Neural cell (in vitro differentiated cells): Measurements from ENCODE around the gene ZBTB7A. TPM values are rescaled to one million over a fixed set of nuclear protein-coding genes. Genes with fewer than 3 reads are reported as not detected.

Source experiments
- H2AFZ ChIP-seq: fragments of 200-600, 300-800 bp; sonication (generic), shearing (Covaris generic); 2 replicates; pipeline ENCODE4 v1.6.0; 2014; ENCODE audit warnings: low read depth, mild to moderate bottlenecking, antibody characterized with exemption, low read length, moderate library complexity
- H3F3A ChIP-seq: fragments of 200-600 bp; shearing (Covaris generic); 2 replicates; pipeline ENCODE4 v1.6.1; 2016; ENCODE audit warnings: mild to moderate bottlenecking, moderate library complexity, mixed read lengths, antibody characterized with exemption, low read length; ENCODE audit not compliant: insufficient read depth, poor library complexity, severe bottlenecking
- H3K27ac ChIP-seq: fragments of 200-600, 300-800 bp; sonication (generic), shearing (Covaris generic); 2 replicates; pipeline ENCODE4 v1.5.1; 2014; ENCODE audit warnings: mild to moderate bottlenecking, low read length, moderate library complexity
- H3K27me3 ChIP-seq: fragments of 300-800, 200-600 bp; sonication (generic), shearing (Covaris generic); 2 replicates; pipeline ENCODE4 v1.6.0; 2014; ENCODE audit warnings: mild to moderate bottlenecking, low read depth, low read length, moderate library complexity; ENCODE audit not compliant: insufficient read depth
- H3K36me3 ChIP-seq: fragments of 300-800, 200-600 bp; sonication (generic), shearing (Covaris generic); 2 replicates; pipeline ENCODE4 v1.5.1; 2014; ENCODE audit warnings: mild to moderate bottlenecking, antibody characterized with exemption, low read length, moderate library complexity; ENCODE audit not compliant: insufficient read depth
- H3K4me2 ChIP-seq: fragments of 300-800, 200-600 bp; sonication (generic), shearing (Covaris generic); 2 replicates; pipeline ENCODE4 v1.6.0; 2014; ENCODE audit warnings: mild to moderate bottlenecking, low read length
- H3K4me3 ChIP-seq: fragments of 300-800, 200-600 bp; sonication (generic), shearing (Covaris generic); 2 replicates; pipeline ENCODE4 v1.5.1; 2014; ENCODE audit warnings: mild to moderate bottlenecking, low read length, moderate library complexity
- H3K79me2 ChIP-seq: fragments of 200-600 bp; shearing (Covaris generic); replicated peaks from 2 replicates; pipeline ENCODE4 v1.6.0; 2014; ENCODE audit warnings: mild to moderate bottlenecking, low read length, moderate library complexity; ENCODE audit not compliant: insufficient read depth
- H3K9ac ChIP-seq: fragments of 300-800, 200-600 bp; sonication (generic), shearing (Covaris generic); 2 replicates; pipeline ENCODE4 v1.6.1; 2016; ENCODE audit warnings: mild to moderate bottlenecking, low read length, mixed read lengths
- H3K9me2 ChIP-seq: fragments of 200-600 bp; shearing (Covaris generic); 2 replicates; pipeline ENCODE4 v1.6.1; 2016; ENCODE audit warnings: mild to moderate bottlenecking, low read length, mixed read lengths; ENCODE audit not compliant: insufficient read depth
- H3K9me3 ChIP-seq: fragments of 200-600, 300-800 bp; sonication (generic), shearing (Covaris generic); 2 replicates; pipeline ENCODE4 v1.6.1; 2016; ENCODE audit warnings: mild to moderate bottlenecking, mixed run types, low read length, moderate library complexity, mixed read lengths
- H4K20me1 ChIP-seq: fragments of 200-600 bp; shearing (Covaris generic); 2 replicates; pipeline ENCODE4 v1.6.1; 2016; ENCODE audit warnings: mild to moderate bottlenecking, mixed run types; ENCODE audit not compliant: insufficient read depth
- EP300 ChIP-seq: fragments of 450-650 bp; conservative IDR thresholded peaks from 2 replicates; pipeline ENCODE4 v1.6.1; 2014; ENCODE audit warnings: antibody characterized with exemption, mild to moderate bottlenecking, moderate library complexity; ENCODE audit not compliant: poor library complexity, severe bottlenecking
- EZH2 ChIP-seq: fragments of 200-600, 300-800 bp; shearing (Covaris generic), sonication (generic); IDR thresholded peaks from 2 replicates; pipeline ENCODE4 v1.6.1; 2014; ENCODE audit warnings: antibody characterized with exemption, low read length, borderline replicate concordance, mild to moderate bottlenecking; ENCODE audit not compliant: insufficient read depth, poor library complexity, severe bottlenecking
- MXI1 ChIP-seq: fragments of 450-650 bp; conservative IDR thresholded peaks from 2 replicates; pipeline ENCODE4 v1.6.1; 2014; ENCODE audit warnings: antibody characterized with exemption, mild to moderate bottlenecking; ENCODE audit not compliant: poor library complexity, severe bottlenecking
- POLR2AphosphoS5 ChIP-seq: IDR thresholded peaks from 2 replicates; pipeline ENCODE4 v1.6.1; 2012
- RAD21 ChIP-seq: fragments of 450-650 bp; conservative IDR thresholded peaks from 2 replicates; pipeline ENCODE4 v1.6.1; 2014; ENCODE audit warnings: antibody characterized with exemption, mild to moderate bottlenecking, moderate library complexity
- SMC3 ChIP-seq: fragments of 450-650 bp; conservative IDR thresholded peaks from 2 replicates; pipeline ENCODE4 v1.6.1; 2014; ENCODE audit warnings: antibody characterized with exemption, mild to moderate bottlenecking, moderate library complexity; ENCODE audit not compliant: poor library complexity
- TAF1 ChIP-seq: IDR thresholded peaks from 2 replicates; pipeline ENCODE4 v1.6.1; 2012; ENCODE audit warnings: low read depth
- polyA plus RNA-seq: library from polyadenylated mRNA; depleted of rRNA; stranded (reverse); fragments of >200 nt; gene quantifications from 2 replicates; pipeline ENCODE4 v1.2.3, GENCODE V29; 2014
- TF ChIP-seq, protein P1 (sequence below): IDR thresholded peaks from 2 replicates; pipeline ENCODE4 v1.6.1; 2012; ENCODE audit warnings: borderline replicate concordance
- TF ChIP-seq, protein P2 (sequence below): fragments of 450-650 bp; IDR thresholded peaks from 2 replicates; pipeline ENCODE4 v1.5.1; 2014; ENCODE audit warnings: antibody characterized with exemption, mild to moderate bottlenecking, moderate library complexity; ENCODE audit not compliant: poor library complexity, severe bottlenecking

Gene ZBTB7A
- polyA plus RNA-seq, 1 donor from 2014 or later: 1.7 TPM

DNA sequence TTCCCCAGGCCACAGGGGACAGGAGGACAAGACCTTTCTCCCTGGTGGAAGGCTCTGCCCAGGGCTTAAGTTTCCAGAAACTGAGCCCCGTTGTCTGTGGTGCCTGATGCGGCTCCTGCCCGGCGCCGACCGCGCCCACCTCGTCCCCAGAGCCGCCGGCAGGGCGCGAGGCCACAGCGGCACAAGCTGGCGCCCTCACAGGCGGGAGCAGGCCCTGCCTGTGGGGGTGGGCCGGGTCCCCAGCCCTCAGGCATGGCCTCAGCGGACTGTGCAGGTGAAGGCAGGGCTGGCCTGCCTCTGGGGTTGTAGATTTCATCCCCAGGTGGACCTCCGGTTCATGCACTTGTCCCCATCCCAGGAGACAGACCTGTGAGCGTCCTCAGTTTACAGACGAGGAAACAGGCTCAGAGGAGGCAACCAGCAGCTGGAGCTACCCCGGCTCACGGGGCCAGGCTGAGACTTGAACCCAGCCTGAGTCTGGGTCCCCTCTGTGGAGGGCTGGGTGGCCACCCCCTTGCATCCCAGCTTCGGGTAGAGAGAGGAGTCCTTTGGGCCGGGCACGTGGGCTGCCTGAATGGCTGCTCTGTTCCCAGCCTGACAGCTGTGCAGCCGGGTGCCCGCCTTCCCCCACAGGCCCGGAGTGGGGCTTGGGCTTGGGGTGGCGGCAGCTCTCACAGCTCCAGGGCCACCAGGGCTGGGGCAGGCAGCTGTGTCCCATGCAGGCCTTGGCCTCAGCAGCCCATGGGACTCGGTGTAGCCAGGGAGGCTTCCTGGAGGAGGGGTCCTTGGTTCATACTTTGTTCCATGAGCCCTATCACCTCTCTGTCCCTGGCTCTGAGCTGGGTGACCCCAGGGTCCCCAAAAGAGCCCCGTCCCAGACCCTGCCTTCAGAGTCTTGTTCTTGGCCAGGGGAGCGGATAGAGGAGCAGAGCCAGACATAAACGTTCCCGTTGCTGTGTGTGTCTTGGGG is 32.4 kb downstream of the ZBTB7A start:
- no peaks in the 10 kb centered on the region for H3K79me2 ChIP-seq
- H2AFZ ChIP-seq: no peak overlapping the region
- no peaks in the 10 kb centered on the region for H3F3A ChIP-seq
- H3K4me2 ChIP-seq: no peak overlapping the region
- no peaks in the 10 kb centered on the region for H4K20me1 ChIP-seq
- H3K9me2 ChIP-seq: no peaks in the 10 kb centered on the region
- no peak overlapping the region for H3K9ac ChIP-seq
- H3K27me3 ChIP-seq: no peaks in the 10 kb centered on the region
- no peaks in the 10 kb centered on the region for H3K9me3 ChIP-seq
- no peak overlapping the region for H3K4me3 ChIP-seq
- TF ChIP-seq MXI1 (no peak), SMC3 (no peak), RAD21 (no peak), EZH2 (no peak), POLR2AphosphoS5 (no peak), TAF1 (no peak), EP300 (no peak)
- TF ChIP-seq, protein P1, sequence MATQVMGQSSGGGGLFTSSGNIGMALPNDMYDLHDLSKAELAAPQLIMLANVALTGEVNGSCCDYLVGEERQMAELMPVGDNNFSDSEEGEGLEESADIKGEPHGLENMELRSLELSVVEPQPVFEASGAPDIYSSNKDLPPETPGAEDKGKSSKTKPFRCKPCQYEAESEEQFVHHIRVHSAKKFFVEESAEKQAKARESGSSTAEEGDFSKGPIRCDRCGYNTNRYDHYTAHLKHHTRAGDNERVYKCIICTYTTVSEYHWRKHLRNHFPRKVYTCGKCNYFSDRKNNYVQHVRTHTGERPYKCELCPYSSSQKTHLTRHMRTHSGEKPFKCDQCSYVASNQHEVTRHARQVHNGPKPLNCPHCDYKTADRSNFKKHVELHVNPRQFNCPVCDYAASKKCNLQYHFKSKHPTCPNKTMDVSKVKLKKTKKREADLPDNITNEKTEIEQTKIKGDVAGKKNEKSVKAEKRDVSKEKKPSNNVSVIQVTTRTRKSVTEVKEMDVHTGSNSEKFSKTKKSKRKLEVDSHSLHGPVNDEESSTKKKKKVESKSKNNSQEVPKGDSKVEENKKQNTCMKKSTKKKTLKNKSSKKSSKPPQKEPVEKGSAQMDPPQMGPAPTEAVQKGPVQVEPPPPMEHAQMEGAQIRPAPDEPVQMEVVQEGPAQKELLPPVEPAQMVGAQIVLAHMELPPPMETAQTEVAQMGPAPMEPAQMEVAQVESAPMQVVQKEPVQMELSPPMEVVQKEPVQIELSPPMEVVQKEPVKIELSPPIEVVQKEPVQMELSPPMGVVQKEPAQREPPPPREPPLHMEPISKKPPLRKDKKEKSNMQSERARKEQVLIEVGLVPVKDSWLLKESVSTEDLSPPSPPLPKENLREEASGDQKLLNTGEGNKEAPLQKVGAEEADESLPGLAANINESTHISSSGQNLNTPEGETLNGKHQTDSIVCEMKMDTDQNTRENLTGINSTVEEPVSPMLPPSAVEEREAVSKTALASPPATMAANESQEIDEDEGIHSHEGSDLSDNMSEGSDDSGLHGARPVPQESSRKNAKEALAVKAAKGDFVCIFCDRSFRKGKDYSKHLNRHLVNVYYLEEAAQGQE: no peak
- TF ChIP-seq, protein P2, sequence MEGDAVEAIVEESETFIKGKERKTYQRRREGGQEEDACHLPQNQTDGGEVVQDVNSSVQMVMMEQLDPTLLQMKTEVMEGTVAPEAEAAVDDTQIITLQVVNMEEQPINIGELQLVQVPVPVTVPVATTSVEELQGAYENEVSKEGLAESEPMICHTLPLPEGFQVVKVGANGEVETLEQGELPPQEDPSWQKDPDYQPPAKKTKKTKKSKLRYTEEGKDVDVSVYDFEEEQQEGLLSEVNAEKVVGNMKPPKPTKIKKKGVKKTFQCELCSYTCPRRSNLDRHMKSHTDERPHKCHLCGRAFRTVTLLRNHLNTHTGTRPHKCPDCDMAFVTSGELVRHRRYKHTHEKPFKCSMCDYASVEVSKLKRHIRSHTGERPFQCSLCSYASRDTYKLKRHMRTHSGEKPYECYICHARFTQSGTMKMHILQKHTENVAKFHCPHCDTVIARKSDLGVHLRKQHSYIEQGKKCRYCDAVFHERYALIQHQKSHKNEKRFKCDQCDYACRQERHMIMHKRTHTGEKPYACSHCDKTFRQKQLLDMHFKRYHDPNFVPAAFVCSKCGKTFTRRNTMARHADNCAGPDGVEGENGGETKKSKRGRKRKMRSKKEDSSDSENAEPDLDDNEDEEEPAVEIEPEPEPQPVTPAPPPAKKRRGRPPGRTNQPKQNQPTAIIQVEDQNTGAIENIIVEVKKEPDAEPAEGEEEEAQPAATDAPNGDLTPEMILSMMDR: no peak
- H3K27ac ChIP-seq: no peak overlapping the region
- H3K36me3 ChIP-seq: no peaks in the 10 kb centered on the region

DNA sequence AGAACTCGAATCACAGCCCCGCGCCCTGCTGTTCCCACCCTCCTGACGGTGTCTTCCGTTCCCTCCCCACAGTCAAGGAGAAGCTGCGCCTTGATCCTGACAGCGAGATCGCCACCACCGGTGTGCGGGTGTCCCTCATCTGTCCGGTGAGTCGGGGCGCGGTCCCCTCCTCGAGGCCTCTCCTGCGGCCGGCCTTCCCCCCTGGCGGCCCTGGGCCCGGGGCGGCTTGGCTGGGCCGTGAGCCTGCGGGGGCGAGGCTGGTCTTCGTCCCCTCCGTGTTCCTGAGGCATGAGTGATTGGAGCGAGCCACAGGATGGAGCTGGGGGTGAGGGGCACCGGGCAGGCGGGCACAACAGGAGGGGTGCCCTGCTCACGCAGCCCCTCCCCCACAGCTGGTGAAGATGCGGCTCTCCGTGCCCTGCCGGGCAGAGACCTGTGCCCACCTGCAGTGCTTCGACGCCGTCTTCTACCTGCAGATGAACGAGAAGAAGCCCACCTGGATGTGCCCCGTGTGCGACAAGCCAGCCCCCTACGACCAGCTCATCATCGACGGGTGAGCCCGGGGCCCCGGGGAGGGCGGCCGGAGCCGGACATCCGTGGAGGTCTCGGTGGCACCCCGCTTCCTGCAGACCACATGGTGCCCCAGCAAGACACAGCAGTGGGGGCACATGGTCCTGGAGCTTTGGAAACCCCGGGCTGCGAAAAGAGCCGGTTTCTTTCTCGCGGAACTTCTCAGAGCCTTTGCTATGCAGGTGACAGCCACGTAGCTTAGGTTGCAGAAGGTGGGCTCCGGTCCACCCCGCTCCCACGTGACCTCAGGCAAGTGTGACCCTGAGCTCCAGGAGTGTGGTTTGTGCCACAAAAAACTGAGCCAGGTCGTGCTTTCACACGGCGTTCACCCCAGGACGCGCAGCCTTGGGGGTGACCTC is 33.4 kb downstream of the ZBTB7A start:
- Histone ChIP-seq H3K4me2 (no peak overlapping the region), H3K9me2 (no peaks in the 10 kb centered on the region), H3K27ac (no peak overlapping the region), H3K79me2 (no peaks in the 10 kb centered on the region), H3K36me3 (no peaks in the 10 kb centered on the region), H2AFZ (no peak overlapping the region), H4K20me1 (no peaks in the 10 kb centered on the region), H3K9me3 (no peaks in the 10 kb centered on the region), H3K4me3 (no peak overlapping the region), H3F3A (no peaks in the 10 kb centered on the region), H3K9ac (no peak overlapping the region), H3K27me3 (no peaks in the 10 kb centered on the region)
- no peak for TF ChIP-seq MXI1
- TF ChIP-seq POLR2AphosphoS5: no peak
- TF ChIP-seq, protein P1: no peak
- no peak for TF ChIP-seq TAF1
- TF ChIP-seq RAD21: no peak
